GM15510 (cell line): Measurements from ENCODE around the gene ANKRD44.

Source experiments
- POLR2A ChIP-seq: IDR thresholded peaks from 3 replicates; pipeline ENCODE4 v1.6.1; 2011; ENCODE audit warnings: borderline replicate concordance; ENCODE audit not compliant: insufficient read length; ENCODE audit errors: extremely low read depth

The ANKRD44 gene

DNA sequence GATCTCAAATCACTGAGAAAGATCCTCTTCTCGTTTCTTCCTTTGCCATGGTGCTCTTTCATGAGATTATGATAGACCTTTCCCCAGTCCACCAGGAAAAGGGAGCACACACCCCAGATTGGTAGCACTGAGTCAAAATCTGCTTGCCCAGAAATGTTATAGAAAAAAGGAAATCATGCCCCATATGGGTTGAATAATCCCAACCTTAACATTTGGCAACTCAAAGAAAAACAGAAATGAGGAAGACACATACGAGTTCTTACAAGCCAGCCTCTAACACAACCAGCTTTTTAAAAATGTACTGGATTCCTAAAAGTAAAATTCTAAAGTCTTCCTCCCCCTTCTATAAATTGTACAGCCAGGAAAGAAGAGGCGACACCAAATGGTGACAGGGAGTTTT, 103.0 kb downstream of the ANKRD44 start:
- TF ChIP-seq POLR2A = no peak

DNA sequence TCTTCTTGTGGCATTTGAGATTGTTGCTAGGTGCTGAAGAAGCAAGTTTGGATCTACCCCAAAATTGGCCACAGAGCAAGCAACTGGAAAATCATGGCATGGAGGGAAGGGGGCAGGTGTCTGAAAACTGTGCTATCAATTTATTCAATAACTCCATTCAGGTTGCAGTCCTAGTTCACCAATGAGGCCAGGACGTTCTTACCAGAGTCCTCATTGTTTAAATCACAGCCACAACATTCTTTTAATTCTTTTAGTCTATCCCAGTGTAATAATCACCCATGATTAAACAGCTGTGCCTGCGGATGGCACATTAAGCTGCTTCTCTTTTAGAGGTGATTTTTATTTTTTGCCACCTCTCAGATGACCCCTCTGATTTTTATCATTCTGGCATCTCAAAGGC, 103.5 kb downstream of the ANKRD44 start:
- TF ChIP-seq POLR2A = no peak

GRCh38 chr2:197205585-197206215, 104.9 kb downstream of the ANKRD44 start:
- no peak for TF ChIP-seq POLR2A

DNA sequence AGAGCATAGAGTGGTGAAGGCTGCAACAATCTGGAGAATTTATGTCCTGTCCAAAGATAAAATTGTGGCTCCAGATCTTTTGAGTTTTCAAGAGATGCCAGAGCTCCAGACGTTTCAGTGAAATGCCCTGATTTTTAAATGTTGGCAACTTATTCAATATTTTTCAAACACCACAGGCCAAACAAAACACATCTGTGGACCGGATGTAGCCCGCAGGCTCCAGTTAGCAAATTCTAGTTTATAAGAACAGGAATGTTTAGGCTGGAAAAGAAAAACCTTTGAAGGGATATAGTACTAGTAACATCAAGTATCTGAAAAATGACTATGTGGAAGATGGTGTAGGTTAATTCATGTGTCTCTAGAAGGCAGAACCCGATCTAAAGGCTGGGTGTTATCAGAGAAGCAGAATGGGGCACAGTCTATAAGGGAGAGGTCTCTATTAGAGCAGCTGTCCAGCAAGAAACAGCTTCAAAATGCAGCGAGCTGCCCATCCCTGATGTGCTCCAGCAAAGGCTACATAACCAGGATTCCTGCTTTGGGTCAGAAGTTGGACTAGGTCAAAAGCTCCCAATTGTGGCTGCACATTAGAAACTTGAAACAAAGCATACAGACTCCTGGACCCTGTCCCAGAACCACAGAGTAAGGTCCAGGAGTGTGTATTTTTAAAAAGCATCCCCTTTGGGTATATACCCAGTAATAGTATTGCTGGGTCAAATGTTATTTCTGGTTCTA, 105.9 kb downstream of the ANKRD44 start:
- TF ChIP-seq POLR2A = no peak

DNA sequence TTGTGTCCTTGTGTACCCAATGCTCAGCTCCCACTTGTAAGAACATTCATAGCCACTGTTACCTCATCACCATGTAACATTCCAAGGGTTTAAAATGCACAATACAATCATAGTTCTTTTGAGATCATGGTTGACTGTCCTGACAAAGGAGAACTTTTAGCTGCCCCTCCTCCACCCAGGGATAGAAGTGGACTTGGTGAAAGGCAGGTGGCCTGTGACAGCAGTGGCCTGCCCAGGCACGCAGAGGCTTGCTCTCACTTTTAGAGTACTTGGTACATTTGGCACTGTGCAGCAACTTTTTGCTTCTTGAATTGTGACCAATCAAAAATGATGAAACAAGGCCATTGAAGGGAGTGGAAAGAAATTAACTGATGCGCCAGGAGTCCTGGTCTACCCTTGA, 108.7 kb downstream of the ANKRD44 start:
- no peak for TF ChIP-seq POLR2A

- no peak for TF ChIP-seq POLR2A
Observed at GRCh38 chr2:197200762-197201058, 109.9 kb downstream of the ANKRD44 start.

GRCh38 chr2:197200051-197200761, 110.4 kb downstream of the ANKRD44 start:
- no peak for TF ChIP-seq POLR2A

- TF ChIP-seq POLR2A = peak; percentile 63
Observed at GRCh38 chr2:197198890-197199289, 111.7 kb downstream of the ANKRD44 start.

DNA sequence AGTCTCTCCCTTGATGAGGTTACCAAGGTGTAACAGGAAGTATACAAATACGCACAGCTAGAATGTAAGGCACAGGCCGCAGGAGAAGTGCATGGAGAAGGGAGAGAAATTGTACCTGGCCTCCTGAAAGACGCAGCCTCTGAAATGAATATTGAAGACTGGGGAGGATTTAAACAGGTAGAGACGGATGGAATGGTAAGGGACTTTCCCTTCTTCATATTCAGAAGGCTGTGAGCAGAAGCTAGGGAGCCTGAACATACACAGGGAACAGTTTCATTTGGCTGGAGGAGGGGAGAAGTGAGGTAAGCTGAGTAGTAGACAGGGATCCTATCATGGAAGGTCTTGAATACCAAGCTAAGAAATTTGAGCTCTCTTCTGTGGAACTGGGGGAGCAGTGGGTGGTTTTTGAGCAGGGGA, 112.7 kb downstream of the ANKRD44 start:
- no peak for TF ChIP-seq POLR2A

GRCh38 chr2:197196541-197197180, 113.9 kb downstream of the ANKRD44 start:
- no peak for TF ChIP-seq POLR2A

- no peak for TF ChIP-seq POLR2A
Observed at GRCh38 chr2:197195518-197195917, 115.1 kb downstream of the ANKRD44 start.

GRCh38 chr2:197191940-197192322, 118.6 kb downstream of the ANKRD44 start:
- TF ChIP-seq POLR2A = no peak

- no peak for TF ChIP-seq POLR2A
Observed at GRCh38 chr2:197191177-197191939, 119.2 kb downstream of the ANKRD44 start.

DNA sequence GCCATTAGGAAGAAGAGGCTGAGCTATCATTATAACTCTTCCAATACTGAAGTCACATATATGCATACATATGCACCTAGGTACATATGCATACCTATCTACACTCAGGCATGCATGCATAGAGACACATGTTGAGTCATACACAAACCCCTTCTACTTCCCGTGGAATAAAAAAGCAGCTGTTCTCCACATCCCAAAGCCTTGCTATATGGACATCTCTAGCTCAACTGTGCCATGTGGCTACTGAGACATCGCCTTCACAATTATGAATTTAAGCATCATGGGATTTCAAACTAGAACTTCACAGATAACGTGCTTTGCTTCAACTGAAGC, 120.5 kb downstream of the ANKRD44 start:
- TF ChIP-seq POLR2A = no peak
